ENCODE results near the gene RASA3.
"Not testable (repeated sequence)": the region's sequence is repeated elsewhere in the genome, so short reads cannot be mapped to it uniquely, and the experiment has no call there.

The RASA3 gene

DNA sequence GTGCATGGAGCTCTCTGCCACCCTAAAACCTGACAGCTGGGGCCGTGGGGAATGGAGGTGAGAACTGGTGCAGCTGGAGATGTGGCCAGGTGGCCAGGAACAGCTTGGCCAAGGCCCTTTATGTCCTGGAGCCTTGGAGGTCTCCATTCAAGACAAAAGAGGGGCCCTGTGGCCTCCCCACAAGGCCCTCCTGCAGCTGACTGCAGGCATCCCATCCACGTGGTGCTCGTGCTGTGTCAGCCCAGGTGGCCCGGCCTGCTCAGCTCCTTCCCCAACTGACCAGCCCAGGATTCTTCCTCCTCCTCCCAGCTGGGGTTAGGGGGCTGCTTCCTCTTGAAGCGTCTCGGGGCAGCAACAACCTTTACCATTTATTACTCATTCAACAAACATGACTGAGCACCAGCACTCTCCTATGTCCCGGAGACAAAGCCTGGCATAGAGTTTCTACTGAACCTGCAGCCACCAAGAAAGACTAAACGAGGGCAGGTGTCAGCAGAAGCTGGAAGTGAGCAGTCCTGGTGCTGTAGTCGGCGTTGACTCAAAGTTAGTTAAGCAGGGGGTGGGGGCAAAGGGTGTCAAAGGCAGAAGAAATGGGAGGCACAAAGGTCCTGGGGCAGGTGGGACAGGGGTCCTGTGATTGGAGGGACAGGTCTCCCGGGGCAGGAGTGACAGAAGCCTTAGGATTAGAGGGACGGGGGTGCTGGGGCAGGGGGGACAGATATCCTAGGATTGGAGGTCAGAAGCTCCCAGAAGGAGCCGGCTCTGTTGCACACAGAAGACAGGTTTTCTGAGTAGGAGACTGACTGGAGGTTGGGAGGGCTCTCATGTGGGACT lies 135.3 kb downstream of the RASA3 start:
- no peak for DNase-seq

GRCh38 chr13:113996081-113996911 lies 136.1 kb downstream of the RASA3 start:
- DNase-seq, result no peak

DNA sequence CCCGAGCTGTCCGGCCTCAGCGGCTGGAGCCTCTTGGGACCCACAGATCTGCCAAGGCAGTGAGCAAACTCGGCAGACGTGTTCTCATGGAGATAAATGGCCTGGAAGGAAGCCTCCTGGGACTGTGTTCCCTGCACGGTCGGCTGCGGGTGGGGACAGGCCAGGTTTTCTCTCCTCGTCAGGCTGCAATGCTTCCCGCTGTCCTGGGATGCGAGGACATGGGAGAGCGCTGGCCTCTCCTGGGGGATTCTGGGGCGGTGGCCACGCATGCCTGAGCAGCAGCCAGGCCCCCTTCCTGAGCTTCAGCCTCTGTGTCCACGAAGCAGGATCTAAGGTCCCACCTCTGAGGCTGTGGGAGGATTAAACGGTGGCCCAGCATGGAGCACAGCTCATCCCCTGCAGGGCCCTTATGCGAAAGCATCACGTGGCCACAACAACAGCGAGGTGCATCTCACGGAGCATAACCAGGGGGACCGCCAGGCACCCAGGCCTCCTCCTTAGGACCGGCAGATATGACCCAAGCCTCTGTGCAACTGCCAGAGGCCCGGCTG lies 137.3 kb downstream of the RASA3 start:
- no peak for DNase-seq

- no peak for DNase-seq
These were observed 140.0 kb downstream of the RASA3 start for GRCh38 chr13:113992276-113993005.

DNA sequence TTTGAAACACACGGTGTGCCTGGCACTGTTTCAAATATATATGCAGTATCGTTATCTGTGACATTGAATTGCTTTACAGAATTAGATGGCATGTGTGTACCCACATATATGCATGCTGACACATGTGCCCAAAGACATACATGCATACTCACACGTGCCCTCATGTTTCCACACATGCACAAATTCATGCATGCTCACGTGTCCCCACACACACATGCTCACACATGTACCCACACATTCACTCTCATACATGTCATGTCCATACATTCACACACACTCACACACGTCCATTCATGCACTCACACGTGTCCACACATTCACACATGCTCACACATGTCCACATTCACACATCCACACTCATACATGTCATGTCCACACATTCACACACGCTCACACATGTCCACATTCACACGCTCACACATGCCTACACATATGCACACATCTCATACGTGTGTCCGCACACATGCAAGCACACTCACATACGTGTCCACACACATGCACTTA lies 140.7 kb downstream of the RASA3 start:
- no peak for DNase-seq

DNA sequence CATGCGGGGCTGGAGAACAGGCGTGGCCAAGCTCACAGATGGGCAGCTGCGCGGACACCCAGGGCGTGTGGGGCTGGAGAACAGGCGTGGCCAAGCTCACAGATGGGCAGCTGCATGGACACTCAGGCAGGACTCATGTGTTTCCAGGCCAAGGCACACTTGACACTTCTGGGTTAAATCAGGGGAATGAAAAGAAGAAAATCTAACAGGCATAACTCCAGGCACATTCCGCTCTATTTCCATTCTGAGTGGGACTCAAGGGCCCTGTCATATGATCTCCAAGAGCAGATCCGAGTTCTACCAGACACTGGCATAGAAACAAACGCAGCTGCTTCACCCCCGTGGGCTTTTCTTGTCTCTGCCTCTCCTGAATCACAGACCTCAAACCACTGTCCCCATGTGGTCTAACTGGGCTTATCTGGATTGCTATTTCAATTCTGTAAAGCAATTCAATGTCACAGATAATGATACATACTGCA lies 141.2 kb downstream of the RASA3 start:
- DNase-seq, result no peak

DNA sequence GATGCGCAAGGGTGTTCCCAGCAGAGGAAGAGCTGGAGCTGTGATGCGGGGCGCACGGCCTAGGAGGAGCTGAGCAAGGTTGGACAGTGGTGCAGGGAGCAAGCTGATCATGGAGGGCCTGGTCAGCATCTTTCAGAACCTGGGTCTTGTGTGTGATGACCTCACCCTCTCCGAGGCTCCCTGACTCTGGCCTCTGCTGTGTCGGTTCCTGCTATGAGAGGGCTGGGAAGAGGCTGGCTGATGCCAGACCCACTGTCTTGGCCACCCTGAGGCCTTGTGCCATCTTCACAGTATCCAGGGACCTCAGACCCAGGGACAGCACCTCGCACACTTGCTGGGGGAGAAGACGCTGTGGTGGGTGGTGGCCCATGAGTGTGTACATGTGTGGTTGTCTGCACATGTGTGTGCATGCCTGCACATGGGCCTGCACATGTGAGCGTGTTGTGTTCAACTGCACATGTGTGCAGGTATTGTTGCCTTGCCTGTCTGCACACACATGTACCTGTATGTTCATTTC lies 142.0 kb downstream of the RASA3 start:
- DNase-seq, result no peak

DNA sequence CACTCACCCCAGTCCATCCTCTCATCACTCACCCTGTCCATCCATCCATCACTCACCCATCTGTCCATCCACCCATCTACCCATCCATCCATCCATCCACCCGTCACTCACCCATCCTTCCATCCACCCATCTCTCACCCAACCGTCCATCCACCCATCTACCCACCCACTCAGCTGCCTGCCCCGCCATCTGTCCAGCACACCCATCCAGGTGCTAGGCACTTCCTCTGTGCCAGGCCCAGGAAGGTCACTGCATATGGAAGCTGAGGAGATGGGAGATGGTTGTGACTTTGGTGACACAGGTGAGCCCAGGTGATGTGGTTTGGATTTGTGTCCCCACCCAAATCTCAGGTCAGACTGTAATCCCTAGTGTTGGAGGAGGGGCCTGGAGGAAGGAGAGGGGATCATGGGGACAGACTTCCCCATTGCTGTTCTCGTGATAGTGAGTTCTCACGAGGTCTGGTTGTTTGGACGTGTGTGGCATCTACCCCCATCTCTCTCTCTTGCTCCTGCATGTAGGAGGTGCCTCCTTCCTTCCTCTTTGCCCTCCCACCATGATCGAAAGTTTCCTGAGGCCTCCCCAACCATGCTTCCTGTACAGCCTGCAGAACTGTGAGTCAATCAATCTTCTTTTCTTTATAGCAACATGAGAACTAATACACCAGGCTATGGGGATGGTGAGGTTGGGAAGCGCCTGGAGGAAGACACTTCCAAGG lies 142.7 kb downstream of the RASA3 start:
- DNase-seq, result no peak

DNA sequence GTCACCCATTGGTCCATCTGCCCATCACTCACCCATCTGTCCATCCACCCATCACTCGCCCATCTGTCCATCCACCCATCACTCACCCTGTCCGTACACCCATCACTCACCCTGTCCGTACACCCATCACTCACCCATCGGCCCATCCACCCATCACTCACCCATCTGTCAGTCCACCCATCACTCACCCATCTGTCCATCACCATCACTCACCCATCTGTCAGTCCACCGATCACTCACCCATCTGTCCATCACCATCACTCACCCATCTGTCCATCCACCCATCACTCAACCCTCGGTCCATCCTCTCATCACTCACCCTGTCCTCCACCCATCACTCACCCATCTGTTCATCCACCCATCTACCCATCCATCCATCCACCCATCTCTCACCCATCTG lies 143.6 kb downstream of the RASA3 start:
- not testable (repeated sequence) for DNase-seq

GRCh38 chr13:113982296-113982661 lies 150.1 kb downstream of the RASA3 start:
- no peak for DNase-seq

DNA sequence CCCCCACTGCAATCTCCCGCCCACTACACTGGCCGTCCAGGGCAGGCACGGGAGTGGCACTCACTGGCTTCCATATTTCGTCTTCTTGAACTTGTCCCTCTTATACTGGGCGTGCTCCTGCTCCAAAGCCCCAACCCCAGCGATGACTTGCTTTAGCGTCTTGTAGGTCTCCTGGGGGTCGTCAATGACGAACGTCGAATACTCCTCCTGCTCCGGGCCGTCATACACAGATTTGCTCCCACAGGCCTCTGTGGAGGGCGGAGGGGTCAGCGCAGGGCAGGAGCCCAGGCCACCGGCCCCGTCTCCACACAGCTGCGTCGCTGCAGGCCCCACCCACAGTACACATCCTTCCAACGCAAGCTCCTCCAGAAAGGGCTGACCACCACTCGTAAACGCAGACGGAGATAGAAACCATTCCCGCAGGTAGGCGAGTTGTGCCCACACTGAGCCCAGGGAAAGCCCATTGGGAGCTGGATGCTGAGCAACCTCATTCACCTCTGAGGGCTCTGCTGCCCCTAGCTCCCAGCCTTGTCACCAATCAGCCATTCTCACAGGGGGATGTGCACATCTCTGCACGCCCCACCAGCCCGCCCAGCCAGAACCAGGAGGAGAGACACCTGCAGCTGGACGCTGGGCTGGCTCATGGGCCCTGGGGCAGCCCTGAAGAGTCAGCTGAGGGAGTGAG lies 150.7 kb downstream of the RASA3 start:
- no peak for DNase-seq

DNA sequence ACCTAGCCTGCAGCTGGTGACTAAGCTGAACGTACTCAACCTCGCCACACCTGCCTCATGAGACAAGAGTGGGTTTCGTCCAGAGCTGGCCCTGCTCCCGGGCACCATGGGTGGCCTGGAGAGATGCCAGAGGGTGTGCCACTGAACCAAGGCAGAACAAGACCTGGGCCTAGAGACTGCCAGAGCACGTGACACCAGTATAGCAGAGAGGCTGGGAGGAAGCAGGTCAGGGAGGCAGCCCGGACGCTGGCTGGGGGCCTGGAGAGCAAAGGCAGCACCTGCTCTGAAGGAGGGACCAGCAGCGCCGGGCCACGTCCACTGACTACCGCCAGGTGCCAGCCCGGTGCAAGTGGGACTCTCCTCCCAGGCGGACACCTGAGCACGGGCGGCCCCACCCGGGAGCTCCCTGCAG lies 151.2 kb downstream of the RASA3 start:
- no peak for DNase-seq

DNA sequence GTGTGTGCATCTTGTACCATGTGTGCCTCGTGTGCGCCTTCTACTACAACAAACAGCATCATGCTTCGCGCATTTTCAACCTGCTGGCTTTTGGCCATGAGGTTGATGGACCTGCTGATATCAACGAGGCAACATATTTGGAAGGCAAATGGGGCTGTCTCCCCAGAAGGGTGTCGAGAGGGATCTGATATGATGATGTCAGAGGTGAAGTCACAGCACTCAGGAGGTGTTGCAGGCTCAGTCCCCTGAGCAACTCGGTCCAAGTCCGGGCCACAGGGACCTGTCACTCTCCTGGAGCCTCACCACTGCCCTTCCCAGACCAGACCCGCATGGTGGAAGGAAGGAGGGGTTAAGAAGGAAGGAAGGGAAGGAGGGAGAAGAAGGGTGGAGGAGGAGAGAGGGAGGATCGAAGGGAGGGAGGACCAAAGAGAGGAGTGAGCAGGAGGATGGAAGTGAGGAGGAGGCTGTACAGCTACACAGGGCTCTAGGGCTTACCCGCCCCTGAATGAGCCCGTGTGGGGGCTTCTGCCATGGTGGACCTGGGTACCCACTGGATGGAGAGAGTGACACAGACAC lies 151.8 kb downstream of the RASA3 start:
- DNase-seq, result no peak

DNA sequence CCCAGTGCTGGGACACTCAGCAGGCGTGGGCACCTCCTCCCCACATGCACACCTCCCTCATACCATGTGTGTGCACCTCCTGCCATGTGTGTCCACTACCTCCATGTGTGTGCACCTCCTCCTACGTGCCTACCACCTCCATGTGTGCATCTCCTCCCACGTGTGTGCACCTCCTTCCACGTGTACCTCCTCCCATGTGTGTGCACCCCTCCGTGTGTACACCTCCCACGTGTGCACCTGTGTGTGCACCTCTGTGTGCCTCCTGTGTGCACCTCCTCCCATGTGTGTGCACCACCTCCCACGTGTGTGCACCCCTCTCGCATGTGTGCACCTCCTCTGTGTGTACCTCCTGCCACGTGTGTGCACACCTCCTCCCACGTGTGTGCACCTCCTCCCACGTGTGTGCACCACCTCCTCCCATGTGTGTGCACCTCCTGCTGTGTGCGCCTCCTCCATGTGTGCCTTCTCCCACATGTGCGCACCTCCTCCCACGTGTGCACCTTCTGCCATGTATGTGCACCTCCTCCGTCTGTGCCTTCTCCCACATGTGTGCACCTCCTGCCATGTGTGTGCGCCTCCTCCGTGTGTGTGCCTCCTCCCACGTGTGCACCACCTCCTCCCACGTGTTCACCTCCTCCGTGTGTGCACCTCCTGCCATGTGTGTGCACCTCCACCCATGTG lies 152.5 kb downstream of the RASA3 start:
- no peak for DNase-seq

- DNase-seq, result no peak
These were observed 153.5 kb downstream of the RASA3 start for GRCh38 chr13:113978741-113979481.

GRCh38 chr13:113977976-113978375 lies 154.4 kb downstream of the RASA3 start:
- DNase-seq, result no peak

DNA sequence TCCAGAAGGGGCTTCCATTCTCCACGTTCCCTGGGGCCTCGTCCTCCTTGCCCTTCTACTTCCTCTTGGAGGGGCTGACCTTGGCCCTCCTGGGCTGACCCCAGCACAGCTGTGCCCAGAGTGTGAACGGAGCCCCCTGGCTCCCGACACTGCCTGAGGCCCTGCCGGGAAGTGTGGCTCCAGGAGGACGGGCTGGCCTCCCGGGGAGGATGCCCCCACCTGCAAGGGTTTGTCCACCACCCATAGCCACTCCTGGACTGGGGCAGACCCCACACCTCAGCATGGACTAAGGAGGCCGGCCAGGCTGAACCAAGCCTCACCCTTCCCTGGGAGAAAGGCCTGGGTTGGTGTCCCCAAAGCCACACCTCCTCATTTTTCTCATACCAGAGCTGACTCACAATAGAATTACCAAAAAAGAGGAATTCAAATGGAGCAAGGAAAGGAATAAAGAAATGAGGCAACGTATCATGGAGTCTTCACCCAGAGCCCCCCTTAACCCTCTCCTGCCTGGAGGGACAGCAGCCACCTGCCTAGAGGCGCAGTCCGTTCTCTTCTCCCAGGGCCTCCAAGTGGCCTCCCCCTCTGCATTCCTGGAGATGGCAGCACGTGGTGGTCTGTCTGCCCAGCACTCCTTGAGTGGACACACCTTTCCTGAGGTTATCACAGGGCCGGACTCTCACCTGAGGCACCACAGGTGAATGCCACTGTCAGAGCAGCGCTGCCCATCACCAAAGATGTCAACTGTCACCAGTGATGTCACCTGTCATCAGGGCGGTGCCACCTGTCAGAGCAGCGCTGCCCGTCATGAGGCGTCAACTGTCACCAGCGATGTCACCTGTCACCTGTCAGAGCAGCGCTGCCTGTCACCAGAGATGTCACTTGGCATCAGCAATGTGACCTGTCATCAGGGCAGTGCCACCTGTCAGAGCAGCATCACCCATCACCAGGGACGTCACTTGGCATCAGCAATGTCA lies 155.4 kb downstream of the RASA3 start:
- no peak for DNase-seq

- DNase-seq, result no peak
These were observed 157.0 kb downstream of the RASA3 start for GRCh38 chr13:113975416-113975815.
